Endodermal cell (in vitro differentiated cells): ENCODE measurements around the gene SLC9A6. TPM values are rescaled to one million over a fixed set of nuclear protein-coding genes. Genes with fewer than 3 reads are reported as not detected.

Experiments
- DNase-seq: peaks from one replicate; pipeline ENCODE4 v3.0.0-alpha.2; 2017
- H3K27ac ChIP-seq: 2 replicates; pipeline ENCODE4 v1.5.1; 2013; ENCODE audit warnings: mild to moderate bottlenecking, low read depth, low read length, moderate library complexity
- H3K27me3 ChIP-seq: 2 replicates; pipeline ENCODE4 v1.6.1; 2013; ENCODE audit warnings: mild to moderate bottlenecking, low read length, moderate library complexity; ENCODE audit not compliant: insufficient read depth, control insufficient read depth, poor library complexity, severe bottlenecking
- H3K36me3 ChIP-seq: 2 replicates; pipeline ENCODE4 v1.7.0; 2013; ENCODE audit warnings: mild to moderate bottlenecking, low read length, moderate library complexity; ENCODE audit not compliant: control insufficient read depth, insufficient read depth
- H3K4me1 ChIP-seq: one replicate; pipeline ENCODE4 v1.7.0; 2013; ENCODE audit warnings: low read length; ENCODE audit not compliant: control insufficient read depth, insufficient read depth
- H3K4me3 ChIP-seq: 2 replicates; pipeline ENCODE4 v1.5.1; 2013; ENCODE audit warnings: mild to moderate bottlenecking, low read length, moderate library complexity
- H3K9ac ChIP-seq: 2 replicates; pipeline ENCODE4 v1.6.1; 2013; ENCODE audit warnings: mild to moderate bottlenecking, low read length, moderate library complexity; ENCODE audit not compliant: poor library complexity, severe bottlenecking; ENCODE audit errors: extremely low read depth
- H3K9me3 ChIP-seq: 2 replicates; pipeline ENCODE4 v1.6.1; 2013; ENCODE audit warnings: mild to moderate bottlenecking, low read length, moderate library complexity; ENCODE audit not compliant: control insufficient read depth
- H3K27ac Mint-ChIP-seq: 2 replicates; pipeline ENCODE4 v1.8.0; 2020; ENCODE audit warnings: mixed read lengths
- H3K27me3 Mint-ChIP-seq: 2 replicates; pipeline ENCODE4 v1.8.0; 2021; ENCODE audit warnings: mild to moderate bottlenecking, mixed read lengths; ENCODE audit not compliant: insufficient read depth
- H3K36me3 Mint-ChIP-seq: 2 replicates; pipeline ENCODE4 v1.8.0; 2020; ENCODE audit warnings: low read depth, mixed read lengths
- H3K4me1 Mint-ChIP-seq: 2 replicates; pipeline ENCODE4 v1.8.0; 2020; ENCODE audit warnings: mixed read lengths
- H3K4me3 Mint-ChIP-seq: 2 replicates; pipeline ENCODE4 v1.8.0; 2020; ENCODE audit warnings: mild to moderate bottlenecking, moderate library complexity, mixed read lengths
- H3K9me3 Mint-ChIP-seq: 2 replicates; pipeline ENCODE4 v1.8.0; 2020; ENCODE audit warnings: mild to moderate bottlenecking, mixed read lengths
- CTCF ChIP-seq: fragments of 200-600 bp; sonication (generic); conservative IDR thresholded peaks from 2 replicates; pipeline ENCODE4 v1.5.0; 2021; ENCODE audit warnings: antibody characterized with exemption, mild to moderate bottlenecking
- WGBS, 2 experiments: methylation state at CpG; one replicate each; pipeline versions ENCODE4 v1.1.5 to v1.1.7; 2013; ENCODE audit warnings: missing lambda C conversion rate in 2 of 2, mixed read lengths in 1 of 2; ENCODE audit not compliant: insufficient coverage in 1 of 2, insufficient read length in 1 of 2; 5-methylcytosine and 5-hydroxymethylcytosine counted together
- total RNA-seq, 2 donors: library from RNA; stranded (reverse); fragmentation: NEBNext Ultra II Directional in 1 of 2; extraction: Animal tissue kit (Norgen Biotek cat#: 25700) in 1 of 2; gene quantifications; 2 replicates in 1 of 2; 3 replicates in 1 of 2; pipeline ENCODE4 v1.2.1, GENCODE V29; 2021

SLC9A6 gene
- total RNA-seq, 2 donors from 2014 or later: 10.2 to 13.6 TPM

- H3K4me3 Mint-ChIP-seq: no peak overlapping the region
- no peak overlapping the region for H3K27ac ChIP-seq
- no peak overlapping the region for H3K4me3 ChIP-seq
- no peaks in the 10 kb centered on the region for H3K27me3 Mint-ChIP-seq
- no peak for TF ChIP-seq CTCF
- H3K36me3 ChIP-seq: no peaks in the 10 kb centered on the region
- peaks cover 6% of the 10 kb centered on the region for H3K4me1 Mint-ChIP-seq
- 93% methylated on average over 1 of the region's 1 CpG; no CpG with 5 or more reads in 1 of the 2 experiments for WGBS, 2 experiments
- no peak overlapping the region for H3K27ac Mint-ChIP-seq
- peaks cover 44% of the 10 kb centered on the region for H3K9me3 Mint-ChIP-seq
- H3K9ac ChIP-seq: no peak overlapping the region
- DNase-seq: no peak
- H3K9me3 ChIP-seq: no peaks in the 10 kb centered on the region
- no peaks in the 10 kb centered on the region for H3K27me3 ChIP-seq
- peaks cover 1% of the 10 kb centered on the region for H3K36me3 Mint-ChIP-seq
- no peaks in the 10 kb centered on the region for H3K4me1 ChIP-seq
Measured at GRCh38 chrX:135975421-135975820, 9.8 kb upstream of the SLC9A6 start.

- Mint-ChIP-seq H3K27me3 (no peaks in the 10 kb centered on the region), H3K9me3 (peaks cover 55% of the 10 kb centered on the region), H3K4me3 (no peak overlapping the region), H3K36me3 (no peaks in the 10 kb centered on the region), H3K4me1 (peaks cover 6% of the 10 kb centered on the region), H3K27ac (no peak overlapping the region)
- TF ChIP-seq CTCF: no peak
- Histone ChIP-seq H3K4me1 (no peaks in the 10 kb centered on the region), H3K27ac (no peak overlapping the region), H3K36me3 (no peaks in the 10 kb centered on the region), H3K9ac (no peak overlapping the region), H3K27me3 (no peaks in the 10 kb centered on the region), H3K4me3 (no peak overlapping the region), H3K9me3 (no peaks in the 10 kb centered on the region)
- WGBS, 2 experiments: 78% methylated on average over 3 of the region's 4 CpGs; no CpG with 5 or more reads in 1 of the 2 experiments
- DNase-seq: no peak
Measured at GRCh38 chrX:135977611-135978010, 7.6 kb upstream of the SLC9A6 start.

GRCh38 chrX:135981010-135981409, 4.2 kb upstream of the SLC9A6 start:
- no peak for TF ChIP-seq CTCF
- H3K27ac ChIP-seq: no peak overlapping the region
- 85 to 100% methylated on average over 1 to 3 of the region's 5 CpGs for WGBS, 2 experiments
- H3K9me3 ChIP-seq: no peaks in the 10 kb centered on the region
- Mint-ChIP-seq H3K27ac (no peak overlapping the region), H3K36me3 (no peaks in the 10 kb centered on the region), H3K4me1 (no peaks in the 10 kb centered on the region), H3K9me3 (peaks cover 58% of the 10 kb centered on the region), H3K27me3 (no peaks in the 10 kb centered on the region), H3K4me3 (no peak overlapping the region)
- H3K4me1 ChIP-seq: no peaks in the 10 kb centered on the region
- no peak for DNase-seq
- H3K36me3 ChIP-seq: no peaks in the 10 kb centered on the region
- H3K4me3 ChIP-seq: no peak overlapping the region
- no peak overlapping the region for H3K9ac ChIP-seq
- no peaks in the 10 kb centered on the region for H3K27me3 ChIP-seq
